BLaER1 treated with 17β-estradiol and CSF1 and Interleukin-3, amounts not matched to agents 10 nM and 100 nM (cell line): ENCODE measurements around the gene NOS1.
A peak's percentile ranks its signal among the peaks of the same experiment; 100 is the strongest.
"Not testable (repeated sequence)": the region's sequence is repeated elsewhere in the genome, so short reads cannot be mapped to it uniquely, and the experiment has no call there.

Experiments
- H3K27ac ChIP-seq, 11 experiments: shearing (Covaris generic); formaldehyde crosslinking; 2 replicates each; pipeline ENCODE4 v1.8.1; 2022
- H3K27me3 ChIP-seq, 11 experiments: shearing (Covaris generic); formaldehyde crosslinking; 2 replicates each; pipeline ENCODE4 v1.8.1; 2022
- H3K36me3 ChIP-seq, 11 experiments: shearing (Covaris generic); formaldehyde crosslinking; 2 replicates each; pipeline ENCODE4 v1.8.1; 2022
- H3K4me1 ChIP-seq, 10 experiments: shearing (Covaris generic); formaldehyde crosslinking; 2 replicates each; pipeline ENCODE4 v1.8.1; 2022
- H3K4me2 ChIP-seq, 11 experiments: shearing (Covaris generic); formaldehyde crosslinking; 2 replicates each; pipeline ENCODE4 v1.8.1; 2022
- H3K4me3 ChIP-seq, 10 experiments: shearing (Covaris generic); formaldehyde crosslinking; 2 replicates each; pipeline ENCODE4 v1.8.1; 2022
- H3K9ac ChIP-seq, 11 experiments: shearing (Covaris generic); formaldehyde crosslinking; 2 replicates each; pipeline ENCODE4 v1.8.1; 2022
- H3K9me3 ChIP-seq, 11 experiments: shearing (Covaris generic); formaldehyde crosslinking; replicated peaks in 1 of 11; 2 replicates each; pipeline ENCODE4 v1.8.1; 2022
- H4K20me1 ChIP-seq, 11 experiments: shearing (Covaris generic); formaldehyde crosslinking; 2 replicates each; pipeline ENCODE4 v1.8.1; 2022
- Cebpa-rat ChIP-seq, 11 experiments: shearing (Covaris generic); IDR thresholded peaks; 2 replicates each; pipeline ENCODE4 v1.8.1; 2022

The NOS1 gene

GRCh38 chr12:117202556-117202955 lies 158.9 kb downstream of the NOS1 start:
- Histone ChIP-seq H3K4me3 (no peak overlapping the region), H3K4me1 (peaks cover 6 to 23% (median 12%) of the 10 kb centered on the region in 10 experiments), H3K27me3 (no peaks in the 10 kb centered on the region), H3K27ac (no peak overlapping the region), H3K9ac (no peak overlapping the region), H3K4me2 (peak overlapping the region; percentile 13 to 65 (median 49); a peak in 18 of 22 replicates), H3K36me3 (no peaks in the 10 kb centered on the region), H3K9me3 (peaks cover 0 to 8% (median 4%) of the 10 kb centered on the region in 11 experiments; a peak in 7 of 22 replicates), H4K20me1 (no peaks in the 10 kb centered on the region)
- no peak for TF ChIP-seq Cebpa-rat (IDR thresholded peaks at IDR 0.05)

- H4K20me1 ChIP-seq, result no peaks in the 10 kb centered on the region
- H3K9ac ChIP-seq, result no peak overlapping the region
- no peak for TF ChIP-seq Cebpa-rat (IDR thresholded peaks at IDR 0.05)
- H3K9me3 ChIP-seq, result peaks cover 0 to 8% (median 4%) of the 10 kb centered on the region in 11 experiments; a peak in 7 of 22 replicates
- H3K4me3 ChIP-seq, result no peak overlapping the region
- no peaks in the 10 kb centered on the region for H3K36me3 ChIP-seq
- no peak overlapping the region for H3K27ac ChIP-seq
- H3K4me1 ChIP-seq, result peaks cover 6 to 23% (median 12%) of the 10 kb centered on the region in 10 experiments
- H3K27me3 ChIP-seq, result no peaks in the 10 kb centered on the region
- peak overlapping the region in 10 of 11 experiments; percentile 13 to 65 (median 51); a peak in 13 of 22 replicates for H3K4me2 ChIP-seq
Observed at GRCh38 chr12:117202033-117202432, 159.4 kb downstream of the NOS1 start.

GRCh38 chr12:117199956-117200744 lies 161.3 kb downstream of the NOS1 start:
- not testable (repeated sequence) for H3K9ac ChIP-seq, H3K9me3 ChIP-seq, H3K27me3 ChIP-seq, H4K20me1 ChIP-seq, H3K27ac ChIP-seq, H3K36me3 ChIP-seq, H3K4me3 ChIP-seq
- H3K4me2 ChIP-seq, result peak overlapping the region in 3 of 11 experiments; percentile 43 to 76 (median 67); a peak in 6 of 22 replicates
- H3K4me1 ChIP-seq, result peaks cover 6 to 23% (median 12%) of the 10 kb centered on the region in 10 experiments

GRCh38 chr12:117196334-117196733 lies 165.1 kb downstream of the NOS1 start:
- not testable (repeated sequence) for H3K9ac ChIP-seq, H3K4me2 ChIP-seq, H4K20me1 ChIP-seq, H3K36me3 ChIP-seq, H3K27ac ChIP-seq, H3K9me3 ChIP-seq, H3K27me3 ChIP-seq, H3K4me3 ChIP-seq
- H3K4me1 ChIP-seq, result peaks cover 0 to 13% (median 0%) of the 10 kb centered on the region in 10 experiments; a peak in 8 of 20 replicates

- not testable (repeated sequence) for H3K4me2 ChIP-seq, H3K27me3 ChIP-seq, H3K27ac ChIP-seq, H3K9me3 ChIP-seq, H4K20me1 ChIP-seq, H3K9ac ChIP-seq, H3K4me3 ChIP-seq, H3K36me3 ChIP-seq
- H3K4me1 ChIP-seq, result peaks cover 0 to 13% (median 4%) of the 10 kb centered on the region in 10 experiments; a peak in 12 of 20 replicates
Observed at GRCh38 chr12:117195027-117195426, 166.4 kb downstream of the NOS1 start.

GRCh38 chr12:117193903-117194302 lies 167.5 kb downstream of the NOS1 start:
- peaks cover 6 to 11% (median 8%) of the 10 kb centered on the region in 10 experiments for H3K4me1 ChIP-seq
- no peak for TF ChIP-seq Cebpa-rat (IDR thresholded peaks at IDR 0.05)
- H3K27ac ChIP-seq, result no peak overlapping the region
- peaks cover 0 to 8% (median 5%) of the 10 kb centered on the region in 11 experiments; a peak in 1 of 22 replicates for H3K9me3 ChIP-seq
- peaks cover 0 to 3% (median 0%) of the 10 kb centered on the region in 11 experiments; a peak in 3 of 22 replicates for H3K36me3 ChIP-seq
- no peak overlapping the region for H3K4me3 ChIP-seq
- peaks cover 0 to 9% (median 6%) of the 10 kb centered on the region in 11 experiments; a peak in 15 of 22 replicates for H4K20me1 ChIP-seq
- H3K4me2 ChIP-seq, result no peak overlapping the region
- H3K9ac ChIP-seq, result no peak overlapping the region
- no peaks in the 10 kb centered on the region for H3K27me3 ChIP-seq

- not testable (repeated sequence) for H3K9me3 ChIP-seq, H3K27me3 ChIP-seq, H3K4me2 ChIP-seq, H3K4me3 ChIP-seq, H3K9ac ChIP-seq, H3K27ac ChIP-seq
- Histone ChIP-seq H4K20me1 (peaks cover 0 to 22% (median 16%) of the 10 kb centered on the region in 11 experiments; a peak in 15 of 22 replicates), H3K36me3 (peaks cover 0 to 15% (median 10%) of the 10 kb centered on the region in 11 experiments; a peak in 16 of 22 replicates), H3K4me1 (peaks cover 13 to 20% (median 16%) of the 10 kb centered on the region in 10 experiments)
Observed at GRCh38 chr12:117192581-117192980, 168.8 kb downstream of the NOS1 start.

GRCh38 chr12:117192057-117192456 lies 169.4 kb downstream of the NOS1 start:
- Histone ChIP-seq H3K27me3 (no peaks in the 10 kb centered on the region), H3K4me2 (no peak overlapping the region), H3K36me3 (peaks cover 0 to 20% (median 15%) of the 10 kb centered on the region in 11 experiments; a peak in 18 of 22 replicates), H3K9ac (no peak overlapping the region), H3K4me1 (peaks cover 13 to 20% (median 16%) of the 10 kb centered on the region in 10 experiments), H3K4me3 (no peak overlapping the region), H3K9me3 (peaks cover 0 to 8% (median 5%) of the 10 kb centered on the region in 11 experiments; a peak in 1 of 22 replicates), H4K20me1 (peaks cover 0 to 26% (median 16%) of the 10 kb centered on the region in 11 experiments; a peak in 15 of 22 replicates), H3K27ac (no peak overlapping the region)
- no peak for TF ChIP-seq Cebpa-rat (IDR thresholded peaks at IDR 0.05)

- H3K4me1 ChIP-seq, result peaks cover 13 to 20% (median 16%) of the 10 kb centered on the region in 10 experiments
- H4K20me1 ChIP-seq, result peaks cover 0 to 33% (median 16%) of the 10 kb centered on the region in 11 experiments; a peak in 15 of 22 replicates
- peak within 1 kb of the TSS; percentile 84 to 96 (median 91) for H3K4me3 ChIP-seq
- peak within 1 kb of the TSS; percentile 86 to 93 (median 90) for H3K9ac ChIP-seq
- peak within 1 kb of the TSS; percentile 78 to 90 (median 84) for H3K27ac ChIP-seq
- no peaks in the 10 kb centered on the region for H3K27me3 ChIP-seq
- TF ChIP-seq Cebpa-rat (IDR thresholded peaks at IDR 0.05), result no peak
- H3K4me2 ChIP-seq, result peak within 1 kb of the TSS; percentile 77 to 94 (median 89)
- H3K36me3 ChIP-seq, result peaks cover 17 to 38% (median 32%) of the 10 kb centered on the region in 11 experiments
- H3K9me3 ChIP-seq, result peaks cover 0 to 10% (median 6%) of the 10 kb centered on the region in 11 experiments; a peak in 4 of 22 replicates
Observed at GRCh38 chr12:117190210-117190781, 171.1 kb downstream of the NOS1 start, which contains the start of gene FBXO21. Gene FBXO21, minus strand, starts transcription at chr12:117190470. Its CDS starts 14 bp downstream, at chr12:117190456.
